ENCODE measurements around the gene GRM8. TPM values are rescaled to one million over a fixed set of nuclear protein-coding genes. Genes with fewer than 3 reads are reported as not detected.
A peak's percentile ranks its signal among the peaks of the same experiment; 100 is the strongest.

Gene GRM8
- 0.38 TPM for total RNA-seq
- polyA plus RNA-seq: 0.27 TPM
- long read RNA-seq, donor 1: 0 reads
- long read RNA-seq, donor 2: 0 reads
- long read RNA-seq, donor 3: 0 reads
- long read RNA-seq, donor 4: 0 reads
- long read RNA-seq, donor 5: 0 reads
- long read RNA-seq, donor 6: 0 reads
- long read RNA-seq, donor 7: 0 reads
- long read RNA-seq, donor 8: 0 reads
- long read RNA-seq, donor 9: 0 reads
- long read RNA-seq, donor 10: 0 reads

- H3K27me3 ChIP-seq (ENCODE audit: control insufficient read depth in 2 of 2, insufficient read depth in 1 of 2, low read length in 1 of 2): peaks cover 60 to 92% of the 10 kb centered on the region in 2 donors
- peak within 1 kb of the TSS; percentile 48 to 55 for H3K4me3 ChIP-seq (ENCODE audit: low read length in 2 of 2)
- peaks cover 0 to 3% of the 10 kb centered on the region in 2 donors for H3K9me3 ChIP-seq (ENCODE audit: control insufficient read depth in 2 of 2, insufficient read depth in 1 of 2, low read length in 1 of 2)
- no peak within 1 kb of the TSS for H3K27ac ChIP-seq (ENCODE audit: low read depth in 1 of 2, low read length in 1 of 2)
- WGBS: under 1% methylated on average over 62 of the region's 62 CpGs
- H3K4me1 ChIP-seq (ENCODE audit: control insufficient read depth in 2 of 2, insufficient read depth in 2 of 2, low read length in 2 of 2): peaks cover 4 to 15% of the 10 kb centered on the region in 2 donors
- DNase-seq (ENCODE audit: low read depth in 6 of 9, low spot score in 9 of 9): peak in 1 of 9 donors; percentile 6
- no peaks in the 10 kb centered on the region for H3K36me3 ChIP-seq (ENCODE audit: control insufficient read depth in 2 of 2, insufficient read depth in 2 of 2, low read length in 1 of 2)
Observed at GRCh38 chr7:127252778-127253280, at the start of gene GRM8. Gene GRM8, minus strand, starts transcription at chr7:127252941.

- no peak for DNase-seq (ENCODE audit: low read depth in 6 of 9, low spot score in 9 of 9)
- WGBS: 93% methylated on average over 1 of the region's 1 CpG
Observed at GRCh38 chr7:127290801-127291361, 38.1 kb upstream of the GRM8 start.

GRCh38 chr7:127290116-127290655, 37.4 kb upstream of the GRM8 start:
- Histone ChIP-seq H3K4me1 (ENCODE audit: control insufficient read depth in 2 of 2, insufficient read depth in 2 of 2, low read length in 2 of 2) (no peaks in the 10 kb centered on the region), H3K9me3 (ENCODE audit: control insufficient read depth in 2 of 2, insufficient read depth in 1 of 2, low read length in 1 of 2) (no peaks in the 10 kb centered on the region), H3K27me3 (ENCODE audit: control insufficient read depth in 2 of 2, insufficient read depth in 1 of 2, low read length in 1 of 2) (no peaks in the 10 kb centered on the region), H3K36me3 (ENCODE audit: control insufficient read depth in 2 of 2, insufficient read depth in 2 of 2, low read length in 1 of 2) (no peaks in the 10 kb centered on the region), H3K4me3 (ENCODE audit: low read length in 2 of 2) (no peak overlapping the region), H3K27ac (ENCODE audit: low read depth in 1 of 2, low read length in 1 of 2) (no peak overlapping the region)
- no peak for DNase-seq (ENCODE audit: low read depth in 6 of 9, low spot score in 9 of 9)
- WGBS: 92% methylated on average over 5 of the region's 5 CpGs

More at GRCh38 chr7:127290801-127291361, 38.1 kb upstream of the GRM8 start:
- no peaks in the 10 kb centered on the region for H3K4me1 ChIP-seq (ENCODE audit: control insufficient read depth in 2 of 2, insufficient read depth in 2 of 2, low read length in 2 of 2)
- no peak overlapping the region for H3K27ac ChIP-seq (ENCODE audit: low read depth in 1 of 2, low read length in 1 of 2)
- no peaks in the 10 kb centered on the region for H3K36me3 ChIP-seq (ENCODE audit: control insufficient read depth in 2 of 2, insufficient read depth in 2 of 2, low read length in 1 of 2)
- no peaks in the 10 kb centered on the region for H3K27me3 ChIP-seq (ENCODE audit: control insufficient read depth in 2 of 2, insufficient read depth in 1 of 2, low read length in 1 of 2)
- H3K9me3 ChIP-seq (ENCODE audit: control insufficient read depth in 2 of 2, insufficient read depth in 1 of 2, low read length in 1 of 2): no peaks in the 10 kb centered on the region
- H3K4me3 ChIP-seq (ENCODE audit: low read length in 2 of 2): no peak overlapping the region

- WGBS: 87% methylated on average over 6 of the region's 6 CpGs
- H3K4me3 ChIP-seq (ENCODE audit: low read length in 2 of 2): no peak overlapping the region
- no peak for DNase-seq (ENCODE audit: low read depth in 6 of 9, low spot score in 9 of 9)
- no peak overlapping the region for H3K27ac ChIP-seq (ENCODE audit: low read depth in 1 of 2, low read length in 1 of 2)
- H3K9me3 ChIP-seq (ENCODE audit: control insufficient read depth in 2 of 2, insufficient read depth in 1 of 2, low read length in 1 of 2): no peaks in the 10 kb centered on the region
- H3K27me3 ChIP-seq (ENCODE audit: control insufficient read depth in 2 of 2, insufficient read depth in 1 of 2, low read length in 1 of 2): no peaks in the 10 kb centered on the region
- H3K4me1 ChIP-seq (ENCODE audit: control insufficient read depth in 2 of 2, insufficient read depth in 2 of 2, low read length in 2 of 2): no peaks in the 10 kb centered on the region
- no peaks in the 10 kb centered on the region for H3K36me3 ChIP-seq (ENCODE audit: control insufficient read depth in 2 of 2, insufficient read depth in 2 of 2, low read length in 1 of 2)
Observed at GRCh38 chr7:127287133-127287532, 34.4 kb upstream of the GRM8 start.

- Histone ChIP-seq H3K27ac (ENCODE audit: low read depth in 1 of 2, low read length in 1 of 2) (no peak overlapping the region), H3K9me3 (ENCODE audit: control insufficient read depth in 2 of 2, insufficient read depth in 1 of 2, low read length in 1 of 2) (no peaks in the 10 kb centered on the region), H3K36me3 (ENCODE audit: control insufficient read depth in 2 of 2, insufficient read depth in 2 of 2, low read length in 1 of 2) (no peaks in the 10 kb centered on the region), H3K4me3 (ENCODE audit: low read length in 2 of 2) (no peak overlapping the region), H3K4me1 (ENCODE audit: control insufficient read depth in 2 of 2, insufficient read depth in 2 of 2, low read length in 2 of 2) (no peaks in the 10 kb centered on the region), H3K27me3 (ENCODE audit: control insufficient read depth in 2 of 2, insufficient read depth in 1 of 2, low read length in 1 of 2) (no peaks in the 10 kb centered on the region)
- 98% methylated on average over 1 of the region's 1 CpG for WGBS
- no peak for DNase-seq (ENCODE audit: low read depth in 6 of 9, low spot score in 9 of 9)
Observed at GRCh38 chr7:127270093-127270492, 17.4 kb upstream of the GRM8 start.

- Histone ChIP-seq H3K4me1 (ENCODE audit: control insufficient read depth in 2 of 2, insufficient read depth in 2 of 2, low read length in 2 of 2) (no peaks in the 10 kb centered on the region), H3K36me3 (ENCODE audit: control insufficient read depth in 2 of 2, insufficient read depth in 2 of 2, low read length in 1 of 2) (no peaks in the 10 kb centered on the region), H3K9me3 (ENCODE audit: control insufficient read depth in 2 of 2, insufficient read depth in 1 of 2, low read length in 1 of 2) (no peaks in the 10 kb centered on the region), H3K27ac (ENCODE audit: low read depth in 1 of 2, low read length in 1 of 2) (no peak overlapping the region), H3K4me3 (ENCODE audit: low read length in 2 of 2) (no peak overlapping the region), H3K27me3 (ENCODE audit: control insufficient read depth in 2 of 2, insufficient read depth in 1 of 2, low read length in 1 of 2) (peaks cover 0 to 5% of the 10 kb centered on the region in 2 donors)
- DNase-seq (ENCODE audit: low read depth in 6 of 9, low spot score in 9 of 9): no peak
- 89% methylated on average over 1 of the region's 1 CpG for WGBS
Observed at GRCh38 chr7:127266047-127266446, 13.3 kb upstream of the GRM8 start.

- Histone ChIP-seq H3K27ac (ENCODE audit: low read depth in 1 of 2, low read length in 1 of 2) (no peak overlapping the region), H3K36me3 (ENCODE audit: control insufficient read depth in 2 of 2, insufficient read depth in 2 of 2, low read length in 1 of 2) (no peaks in the 10 kb centered on the region), H3K4me3 (ENCODE audit: low read length in 2 of 2) (no peak overlapping the region), H3K27me3 (ENCODE audit: control insufficient read depth in 2 of 2, insufficient read depth in 1 of 2, low read length in 1 of 2) (peaks cover 0 to 5% of the 10 kb centered on the region in 2 donors), H3K4me1 (ENCODE audit: control insufficient read depth in 2 of 2, insufficient read depth in 2 of 2, low read length in 2 of 2) (no peaks in the 10 kb centered on the region), H3K9me3 (ENCODE audit: control insufficient read depth in 2 of 2, insufficient read depth in 1 of 2, low read length in 1 of 2) (no peaks in the 10 kb centered on the region)
- WGBS: 94% methylated on average over 3 of the region's 3 CpGs
- no peak for DNase-seq (ENCODE audit: low read depth in 6 of 9, low spot score in 9 of 9)
Observed at GRCh38 chr7:127264219-127264618, 11.5 kb upstream of the GRM8 start.

- Histone ChIP-seq H3K9me3 (ENCODE audit: control insufficient read depth in 2 of 2, insufficient read depth in 1 of 2, low read length in 1 of 2) (peaks cover 0 to under 1% of the 10 kb centered on the region in 2 donors), H3K27me3 (ENCODE audit: control insufficient read depth in 2 of 2, insufficient read depth in 1 of 2, low read length in 1 of 2) (peaks cover 22 to 48% of the 10 kb centered on the region in 2 donors), H3K4me1 (ENCODE audit: control insufficient read depth in 2 of 2, insufficient read depth in 2 of 2, low read length in 2 of 2) (peaks cover under 1 to 1% of the 10 kb centered on the region in 2 donors), H3K27ac (ENCODE audit: low read depth in 1 of 2, low read length in 1 of 2) (no peak overlapping the region), H3K4me3 (ENCODE audit: low read length in 2 of 2) (no peak overlapping the region), H3K36me3 (ENCODE audit: control insufficient read depth in 2 of 2, insufficient read depth in 2 of 2, low read length in 1 of 2) (no peaks in the 10 kb centered on the region)
- no peak for DNase-seq (ENCODE audit: low read depth in 6 of 9, low spot score in 9 of 9)
- WGBS: 74% methylated on average over 6 of the region's 6 CpGs
Observed at GRCh38 chr7:127258111-127258510, 5.4 kb upstream of the GRM8 start.

GRCh38 chr7:127257086-127257485, 4.3 kb upstream of the GRM8 start:
- WGBS: 29% methylated on average over 2 of the region's 2 CpGs
- Histone ChIP-seq H3K36me3 (ENCODE audit: control insufficient read depth in 2 of 2, insufficient read depth in 2 of 2, low read length in 1 of 2) (no peaks in the 10 kb centered on the region), H3K9me3 (ENCODE audit: control insufficient read depth in 2 of 2, insufficient read depth in 1 of 2, low read length in 1 of 2) (peaks cover 0 to 3% of the 10 kb centered on the region in 2 donors), H3K27me3 (ENCODE audit: control insufficient read depth in 2 of 2, insufficient read depth in 1 of 2, low read length in 1 of 2) (peaks cover 33 to 57% of the 10 kb centered on the region in 2 donors), H3K27ac (ENCODE audit: low read depth in 1 of 2, low read length in 1 of 2) (no peak overlapping the region), H3K4me3 (ENCODE audit: low read length in 2 of 2) (no peak overlapping the region), H3K4me1 (ENCODE audit: control insufficient read depth in 2 of 2, insufficient read depth in 2 of 2, low read length in 2 of 2) (peaks cover 4 to 7% of the 10 kb centered on the region in 2 donors)
- DNase-seq (ENCODE audit: low read depth in 6 of 9, low spot score in 9 of 9): no peak
